Measurements from ENCODE around the gene MID1.

MID1 gene

GRCh38 chrX:10612215-10612614 is 8.2 kb downstream of the MID1 start:
- Histone ChIP-seq H3K18ac (ENCODE audit: low read depth in 1 of 2, low read length in 2 of 2) (no peak overlapping the region), H4K8ac (ENCODE audit: low read length) (no peak overlapping the region), H2BK120ac (ENCODE audit: low read depth, low read length) (no peak overlapping the region), H3K27ac (ENCODE audit: low read length, poor library complexity, severe bottlenecking) (no peak overlapping the region), H4K91ac (ENCODE audit: low read length) (no peak overlapping the region), H3K4me1 (ENCODE audit: control insufficient read depth, insufficient read depth, low read depth, low read length) (peaks cover 1% of the 10 kb centered on the region), H2BK5ac (ENCODE audit: low read depth, low read length, poor library complexity, severe bottlenecking) (no peak overlapping the region), H2AFZ (ENCODE audit: low read depth, low read length) (no peak overlapping the region), H3K27me3 (ENCODE audit: control insufficient read depth in 1 of 2, insufficient read depth in 1 of 2, low read length in 2 of 2) (no peaks in the 10 kb centered on the region), H3K79me1 (replicated peaks; ENCODE audit: low read length, poor library complexity, severe bottlenecking) (no peaks in the 10 kb centered on the region), H2BK15ac (ENCODE audit: low read depth, poor library complexity, severe bottlenecking) (no peak overlapping the region), H3K4me2 (ENCODE audit: low read length, poor library complexity, severe bottlenecking) (no peak overlapping the region), H3K36me3 (ENCODE audit: control insufficient read depth in 1 of 2, insufficient read depth in 2 of 2, low read depth in 1 of 2, low read length in 2 of 2) (no peaks in the 10 kb centered on the region), H3K23ac (ENCODE audit: low read length in 2 of 2) (no peak overlapping the region), H2BK12ac (ENCODE audit: low read length in 2 of 2) (no peak overlapping the region), H3K9ac (ENCODE audit: low read length) (peak overlapping the region; percentile 65), H2AK5ac (ENCODE audit: low read length, severe bottlenecking) (no peak overlapping the region), H3K4ac (ENCODE audit: low read depth in 1 of 2, low read length in 2 of 2) (no peak overlapping the region), H3K9me3 (ENCODE audit: control insufficient read depth, low read length) (no peaks in the 10 kb centered on the region), H3K14ac (ENCODE audit: low read length in 2 of 2) (no peak overlapping the region), H3K4me3 (ENCODE audit: insufficient read depth in 1 of 2, low read depth in 1 of 2, low read length in 2 of 2) (no peak overlapping the region)
- DNase-seq = peak; percentile 52
- 56% methylated on average over 4 of the region's 4 CpGs for WGBS

- no peak overlapping the region for H2AK5ac ChIP-seq (ENCODE audit: low read length, severe bottlenecking)
- no peak overlapping the region for H2BK12ac ChIP-seq (ENCODE audit: low read length in 2 of 2)
- peak overlapping the region; percentile 65 for H3K9ac ChIP-seq (ENCODE audit: low read length)
- no peak overlapping the region for H2BK5ac ChIP-seq (ENCODE audit: low read depth, low read length, poor library complexity, severe bottlenecking)
- no peaks in the 10 kb centered on the region for H3K27me3 ChIP-seq (ENCODE audit: control insufficient read depth in 1 of 2, insufficient read depth in 1 of 2, low read length in 2 of 2)
- H2BK120ac ChIP-seq (ENCODE audit: low read depth, low read length) = no peak overlapping the region
- H2AFZ ChIP-seq (ENCODE audit: low read depth, low read length) = no peak overlapping the region
- H3K4me2 ChIP-seq (ENCODE audit: low read length, poor library complexity, severe bottlenecking) = no peak overlapping the region
- no peak overlapping the region for H3K4me3 ChIP-seq (ENCODE audit: insufficient read depth in 1 of 2, low read depth in 1 of 2, low read length in 2 of 2)
- no peak overlapping the region for H3K18ac ChIP-seq (ENCODE audit: low read depth in 1 of 2, low read length in 2 of 2)
- H3K27ac ChIP-seq (ENCODE audit: low read length, poor library complexity, severe bottlenecking) = peak overlapping the region; percentile 17
- WGBS = no CpG with 5 or more reads among the region's 4 CpGs
- H3K23ac ChIP-seq (ENCODE audit: low read length in 2 of 2) = no peak overlapping the region
- peaks cover 1% of the 10 kb centered on the region for H3K4me1 ChIP-seq (ENCODE audit: control insufficient read depth, insufficient read depth, low read depth, low read length)
- H4K8ac ChIP-seq (ENCODE audit: low read length) = no peak overlapping the region
- H4K91ac ChIP-seq (ENCODE audit: low read length) = no peak overlapping the region
- H3K9me3 ChIP-seq (ENCODE audit: control insufficient read depth, low read length) = no peaks in the 10 kb centered on the region
- H3K14ac ChIP-seq (ENCODE audit: low read length in 2 of 2) = no peak overlapping the region
- no peak overlapping the region for H3K4ac ChIP-seq (ENCODE audit: low read depth in 1 of 2, low read length in 2 of 2)
- H2BK15ac ChIP-seq (ENCODE audit: low read depth, poor library complexity, severe bottlenecking) = no peak overlapping the region
- no peak for DNase-seq
- H3K36me3 ChIP-seq (ENCODE audit: control insufficient read depth in 1 of 2, insufficient read depth in 2 of 2, low read depth in 1 of 2, low read length in 2 of 2) = no peaks in the 10 kb centered on the region
- H3K79me1 ChIP-seq (replicated peaks; ENCODE audit: low read length, poor library complexity, severe bottlenecking) = no peaks in the 10 kb centered on the region
Observed at GRCh38 chrX:10611441-10612090, 8.8 kb downstream of the MID1 start.

GRCh38 chrX:10608099-10608498 is 12.3 kb downstream of the MID1 start:
- Histone ChIP-seq H3K36me3 (ENCODE audit: control insufficient read depth in 1 of 2, insufficient read depth in 2 of 2, low read depth in 1 of 2, low read length in 2 of 2) (no peaks in the 10 kb centered on the region), H3K27me3 (ENCODE audit: control insufficient read depth in 1 of 2, insufficient read depth in 1 of 2, low read length in 2 of 2) (no peaks in the 10 kb centered on the region), H2BK120ac (ENCODE audit: low read depth, low read length) (no peak overlapping the region), H3K4ac (ENCODE audit: low read depth in 1 of 2, low read length in 2 of 2) (no peak overlapping the region), H2BK15ac (ENCODE audit: low read depth, poor library complexity, severe bottlenecking) (no peak overlapping the region), H2AK5ac (ENCODE audit: low read length, severe bottlenecking) (no peak overlapping the region), H3K4me3 (ENCODE audit: insufficient read depth in 1 of 2, low read depth in 1 of 2, low read length in 2 of 2) (no peak overlapping the region), H4K91ac (ENCODE audit: low read length) (no peak overlapping the region), H3K4me1 (ENCODE audit: control insufficient read depth, insufficient read depth, low read depth, low read length) (no peaks in the 10 kb centered on the region), H3K4me2 (ENCODE audit: low read length, poor library complexity, severe bottlenecking) (no peak overlapping the region), H3K79me1 (replicated peaks; ENCODE audit: low read length, poor library complexity, severe bottlenecking) (no peaks in the 10 kb centered on the region), H3K18ac (ENCODE audit: low read depth in 1 of 2, low read length in 2 of 2) (no peak overlapping the region), H3K9me3 (ENCODE audit: control insufficient read depth, low read length) (no peaks in the 10 kb centered on the region), H3K27ac (ENCODE audit: low read length, poor library complexity, severe bottlenecking) (no peak overlapping the region), H2BK5ac (ENCODE audit: low read depth, low read length, poor library complexity, severe bottlenecking) (no peak overlapping the region), H2AFZ (ENCODE audit: low read depth, low read length) (no peak overlapping the region), H2BK12ac (ENCODE audit: low read length in 2 of 2) (no peak overlapping the region), H3K9ac (ENCODE audit: low read length) (no peak overlapping the region), H3K14ac (ENCODE audit: low read length in 2 of 2) (no peak overlapping the region), H4K8ac (ENCODE audit: low read length) (no peak overlapping the region), H3K23ac (ENCODE audit: low read length in 2 of 2) (no peak overlapping the region)
- WGBS = 89% methylated on average over 2 of the region's 3 CpGs
- peak; percentile 33 for DNase-seq

GRCh38 chrX:10607233-10607632 is 13.2 kb downstream of the MID1 start:
- no peak overlapping the region for H3K4me2 ChIP-seq (ENCODE audit: low read length, poor library complexity, severe bottlenecking)
- DNase-seq = no peak
- H3K14ac ChIP-seq (ENCODE audit: low read length in 2 of 2) = no peak overlapping the region
- no peaks in the 10 kb centered on the region for H3K9me3 ChIP-seq (ENCODE audit: control insufficient read depth, low read length)
- H3K4me1 ChIP-seq (ENCODE audit: control insufficient read depth, insufficient read depth, low read depth, low read length) = no peaks in the 10 kb centered on the region
- no peaks in the 10 kb centered on the region for H3K79me1 ChIP-seq (replicated peaks; ENCODE audit: low read length, poor library complexity, severe bottlenecking)
- H3K4me3 ChIP-seq (ENCODE audit: insufficient read depth in 1 of 2, low read depth in 1 of 2, low read length in 2 of 2) = no peak overlapping the region
- H3K27me3 ChIP-seq (ENCODE audit: control insufficient read depth in 1 of 2, insufficient read depth in 1 of 2, low read length in 2 of 2) = no peaks in the 10 kb centered on the region
- H2BK15ac ChIP-seq (ENCODE audit: low read depth, poor library complexity, severe bottlenecking) = no peak overlapping the region
- no peak overlapping the region for H3K9ac ChIP-seq (ENCODE audit: low read length)
- no peak overlapping the region for H3K27ac ChIP-seq (ENCODE audit: low read length, poor library complexity, severe bottlenecking)
- no CpG with 5 or more reads among the region's 2 CpGs for WGBS
- no peak overlapping the region for H2BK120ac ChIP-seq (ENCODE audit: low read depth, low read length)
- H2BK12ac ChIP-seq (ENCODE audit: low read length in 2 of 2) = no peak overlapping the region
- H3K4ac ChIP-seq (ENCODE audit: low read depth in 1 of 2, low read length in 2 of 2) = no peak overlapping the region
- H3K36me3 ChIP-seq (ENCODE audit: control insufficient read depth in 1 of 2, insufficient read depth in 2 of 2, low read depth in 1 of 2, low read length in 2 of 2) = no peaks in the 10 kb centered on the region
- H3K18ac ChIP-seq (ENCODE audit: low read depth in 1 of 2, low read length in 2 of 2) = no peak overlapping the region
- H3K23ac ChIP-seq (ENCODE audit: low read length in 2 of 2) = no peak overlapping the region
- no peak overlapping the region for H4K91ac ChIP-seq (ENCODE audit: low read length)
- no peak overlapping the region for H2AFZ ChIP-seq (ENCODE audit: low read depth, low read length)
- no peak overlapping the region for H2BK5ac ChIP-seq (ENCODE audit: low read depth, low read length, poor library complexity, severe bottlenecking)
- H4K8ac ChIP-seq (ENCODE audit: low read length) = no peak overlapping the region
- H2AK5ac ChIP-seq (ENCODE audit: low read length, severe bottlenecking) = no peak overlapping the region

Data from mesenchymal stem cell (in vitro differentiated cells and primary cell).